Spleen (tissue), 11 donors: ENCODE data around the gene PKHD1. TPM values are rescaled to one million over a fixed set of nuclear protein-coding genes. Genes with fewer than 3 reads are reported as not detected.

Experiments used
- DNase-seq: peaks from one replicate; pipeline ENCODE4 v3.0.0-alpha.2; 2020
- H3K27ac ChIP-seq, 8 donors: fragments of 200-600 bp; sonication (generic) in 7 of 8; 1 replicate in 4 of 8; 2 replicates in 4 of 8; pipeline versions ENCODE4 v1.5.0 to v1.8.0; 2016 to 2021; ENCODE audit warnings: inconsistent platforms in 4 of 8, mild to moderate bottlenecking in 4 of 8, moderate library complexity in 1 of 8
- H3K27me3 ChIP-seq, 7 donors: fragments of 200-600 bp; sonication (generic) in 6 of 7; replicated peaks in 1 of 7; 1 replicate in 4 of 7; 2 replicates in 3 of 7; pipeline versions ENCODE4 v1.5.0 to v1.8.0; 2016 to 2021; ENCODE audit warnings: inconsistent platforms in 3 of 7, mild to moderate bottlenecking in 1 of 7
- H3K36me3 ChIP-seq, 6 donors: fragments of 200-600 bp; sonication (generic) in 5 of 6; 1 replicate in 4 of 6; 2 replicates in 2 of 6; pipeline versions ENCODE4 v1.5.0 to v1.8.0; 2016 to 2021; ENCODE audit warnings: inconsistent platforms in 2 of 6
- H3K4me1 ChIP-seq, 6 donors: fragments of 200-600 bp; sonication (generic) in 5 of 6; 1 replicate in 3 of 6; 2 replicates in 3 of 6; pipeline versions ENCODE4 v1.5.0 to v1.8.0; 2016 to 2021; ENCODE audit warnings: inconsistent platforms in 3 of 6
- H3K4me3 ChIP-seq, 8 donors: fragments of 200-600 bp; sonication (generic) in 7 of 8; 1 replicate in 4 of 8; 2 replicates in 4 of 8; pipeline versions ENCODE4 v1.5.0 to v1.8.0; 2016 to 2021; ENCODE audit warnings: inconsistent platforms in 4 of 8, mild to moderate bottlenecking in 4 of 8, moderate library complexity in 2 of 8
- H3K9me3 ChIP-seq, 8 donors: fragments of 200-600 bp; sonication (generic) in 7 of 8; 1 replicate in 4 of 8; 2 replicates in 4 of 8; pipeline versions ENCODE4 v1.5.0 to v1.8.0; 2016 to 2021; ENCODE audit warnings: inconsistent platforms in 4 of 8
- POLR2A ChIP-seq, 3 donors: fragments of 450-650 bp; IDR thresholded peaks; one replicate each; pipeline ENCODE4 v1.5.1; 2017; ENCODE audit warnings: antibody characterized with exemption in 3 of 3, mild to moderate bottlenecking in 1 of 3
- POLR2AphosphoS5 ChIP-seq, 3 donors: sonication (generic); formaldehyde crosslinking; IDR thresholded peaks; one replicate each; pipeline ENCODE4 v1.5.1; 2017; ENCODE audit warnings: antibody characterized with exemption in 3 of 3
- WGBS, 5 donors: extraction: QIAGEN DNeasy Blood & Tissue Kit in 3 of 5; methylation state at CpG; one replicate each; pipeline versions ENCODE4 v1.1.5 to v1.1.7; 2013 to 2018; 5-methylcytosine and 5-hydroxymethylcytosine counted together
- intact Hi-C: fragments of 100-400 bp; cut with DNase I; formaldehyde crosslinking; loops from one replicate; pipeline ENCODE4 v1.15.0; 2023; ENCODE audit warnings: low total_unique reads
- polyA plus RNA-seq, 3 donors: library from polyadenylated mRNA; stranded (reverse); fragments of 200-250 nt; gene quantifications; one replicate each; pipeline ENCODE4 v1.2.1, GENCODE V29; 2013
- total RNA-seq, 7 donors: library from RNA; depleted of rRNA in 3 of 7; stranded (reverse); fragments of >200 nt in 3 of 7; fragmentation: NEBNext Ultra II Directional in 4 of 7; extraction: Animal tissue kit (Norgen Biotek cat#: 25700) in 4 of 7; gene quantifications; one replicate each; pipeline versions ENCODE4 v1.1.0 to v1.2.1, GENCODE V29; 2016 to 2021
- TF ChIP-seq, protein P1 (sequence below), 11 experiments: fragments of 200-600 bp in 7 of 11; fragments of 450-650 bp in 4 of 11; sonication (generic) in 4 of 11; IDR thresholded peaks in 8 of 11; conservative IDR thresholded peaks in 3 of 11; 1 replicate in 7 of 11; 2 replicates in 4 of 11; pipeline versions ENCODE4 v1.4.0 to v1.8.0; 2016 to 2021; ENCODE audit warnings: antibody characterized with exemption in 11 of 11, inconsistent platforms in 4 of 11, mild to moderate bottlenecking in 1 of 11
- donor health status: healthy with polysubstance abuse.
- donor health status: DM: no; HTN: no; CAD: no; lungs with moderate emphysema.
- donor health status: DM: no; HTN: no; CAD: no.
- donor health status: Bipolar disorder and iron deficiency.
- donor health status: healthy.
- donor health status: DM: no; HTN: no; CAD: no.
- donor health status: DM: yes; HTN: yes; CAD: no.

The PKHD1 gene
- total and polyA plus RNA-seq, 10 donors: not detected

DNA sequence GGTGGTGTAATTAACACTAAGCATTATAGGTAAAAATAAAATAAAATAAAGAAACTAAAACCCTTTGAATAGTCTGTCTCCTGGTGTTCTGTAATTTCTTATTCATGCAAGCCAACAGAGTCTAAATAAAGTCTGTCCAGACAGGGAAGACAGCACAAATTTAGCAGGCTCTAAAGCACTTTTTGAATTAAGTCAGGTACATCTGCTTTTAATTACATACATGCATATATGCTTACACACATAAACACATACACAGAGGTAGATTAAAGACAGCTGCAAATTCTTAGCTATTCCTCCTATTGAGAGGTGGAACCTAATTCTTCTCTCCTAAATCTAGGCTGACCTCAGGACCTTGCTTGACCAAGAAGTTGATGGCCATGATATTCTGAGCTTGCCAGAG, 262.5 kb downstream of the PKHD1 start:
- no peak overlapping the region for H3K27ac ChIP-seq
- no peak overlapping the region for H3K4me3 ChIP-seq
- H3K36me3 ChIP-seq: no peaks in the 10 kb centered on the region
- H3K9me3 ChIP-seq: no peaks in the 10 kb centered on the region
- TF ChIP-seq, protein P1, sequence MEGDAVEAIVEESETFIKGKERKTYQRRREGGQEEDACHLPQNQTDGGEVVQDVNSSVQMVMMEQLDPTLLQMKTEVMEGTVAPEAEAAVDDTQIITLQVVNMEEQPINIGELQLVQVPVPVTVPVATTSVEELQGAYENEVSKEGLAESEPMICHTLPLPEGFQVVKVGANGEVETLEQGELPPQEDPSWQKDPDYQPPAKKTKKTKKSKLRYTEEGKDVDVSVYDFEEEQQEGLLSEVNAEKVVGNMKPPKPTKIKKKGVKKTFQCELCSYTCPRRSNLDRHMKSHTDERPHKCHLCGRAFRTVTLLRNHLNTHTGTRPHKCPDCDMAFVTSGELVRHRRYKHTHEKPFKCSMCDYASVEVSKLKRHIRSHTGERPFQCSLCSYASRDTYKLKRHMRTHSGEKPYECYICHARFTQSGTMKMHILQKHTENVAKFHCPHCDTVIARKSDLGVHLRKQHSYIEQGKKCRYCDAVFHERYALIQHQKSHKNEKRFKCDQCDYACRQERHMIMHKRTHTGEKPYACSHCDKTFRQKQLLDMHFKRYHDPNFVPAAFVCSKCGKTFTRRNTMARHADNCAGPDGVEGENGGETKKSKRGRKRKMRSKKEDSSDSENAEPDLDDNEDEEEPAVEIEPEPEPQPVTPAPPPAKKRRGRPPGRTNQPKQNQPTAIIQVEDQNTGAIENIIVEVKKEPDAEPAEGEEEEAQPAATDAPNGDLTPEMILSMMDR (IDR thresholded peaks at IDR 0.05 in 8 of 11, conservative IDR thresholded peaks at IDR 0.05 in 3 of 11): no peak
- TF ChIP-seq POLR2AphosphoS5 (IDR thresholded peaks at IDR 0.05): no peak
- TF ChIP-seq POLR2A (IDR thresholded peaks at IDR 0.05): no peak
- intact Hi-C loops: no loop called here
- DNase-seq: no peak
- H3K27me3 ChIP-seq: no peaks in the 10 kb centered on the region
- H3K4me1 ChIP-seq: no peaks in the 10 kb centered on the region

DNA sequence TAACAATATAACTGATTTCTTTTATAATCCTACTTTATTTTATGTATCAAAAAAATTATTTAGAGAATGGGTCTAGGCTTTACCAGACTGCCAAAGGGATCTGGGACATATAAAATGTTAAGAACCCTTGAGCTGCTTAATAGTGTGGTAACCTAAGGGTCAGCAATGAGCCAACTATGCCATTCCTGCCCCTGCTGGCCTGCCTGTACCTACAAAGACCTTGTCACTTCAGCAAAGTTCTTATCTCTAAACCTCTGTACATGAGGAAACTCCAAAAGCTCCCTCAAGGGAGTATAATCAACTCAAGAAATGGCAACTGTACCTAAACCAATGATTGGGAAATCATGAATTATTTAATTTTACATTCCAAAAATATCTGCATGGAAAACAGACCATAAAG, 266.9 kb downstream of the PKHD1 start:
- no peaks in the 10 kb centered on the region for H3K9me3 ChIP-seq
- no peaks in the 10 kb centered on the region for H3K4me1 ChIP-seq
- no peaks in the 10 kb centered on the region for H3K36me3 ChIP-seq
- no peak overlapping the region for H3K4me3 ChIP-seq
- DNase-seq: no peak
- intact Hi-C loops: no loop called here
- TF ChIP-seq, protein P1 (IDR thresholded peaks at IDR 0.05 in 8 of 11, conservative IDR thresholded peaks at IDR 0.05 in 3 of 11): no peak
- TF ChIP-seq POLR2AphosphoS5 (IDR thresholded peaks at IDR 0.05): no peak
- no peak overlapping the region for H3K27ac ChIP-seq
- H3K27me3 ChIP-seq: no peaks in the 10 kb centered on the region

DNA sequence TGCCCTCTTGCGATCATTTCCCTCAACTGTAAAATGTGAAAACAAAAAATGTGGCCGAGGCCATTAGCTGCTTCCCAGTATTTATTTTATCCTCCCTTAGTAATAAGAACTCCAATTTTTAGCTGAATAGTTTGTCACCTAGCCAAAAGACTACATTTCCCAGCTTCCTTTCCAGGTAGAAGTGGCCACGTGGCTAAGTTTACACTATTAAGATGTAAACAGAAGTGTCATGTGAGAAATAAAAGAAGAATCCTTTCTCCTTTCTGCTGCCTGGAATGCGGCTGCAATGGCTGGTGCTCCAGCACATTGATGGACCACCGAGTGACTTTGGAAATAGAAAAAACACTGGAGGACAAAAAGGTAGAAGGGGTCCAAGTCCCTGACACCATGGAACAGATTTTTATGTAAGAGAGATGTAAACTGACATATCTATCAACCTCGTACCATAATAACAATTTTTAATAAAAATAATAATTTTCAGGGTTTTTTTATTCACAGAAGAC, 268.8 kb downstream of the PKHD1 start:
- intact Hi-C loops: no loop called here
- no peaks in the 10 kb centered on the region for H3K27me3 ChIP-seq
- WGBS, 5 donors: 54 to 60% (median 56%) methylated on average over 6 of the region's 6 CpGs
- TF ChIP-seq, protein P1 (IDR thresholded peaks at IDR 0.05 in 8 of 11, conservative IDR thresholded peaks at IDR 0.05 in 3 of 11): no peak
- TF ChIP-seq POLR2A (IDR thresholded peaks at IDR 0.05) (no peak), POLR2AphosphoS5 (IDR thresholded peaks at IDR 0.05) (no peak)
- no peak for DNase-seq
- H3K27ac ChIP-seq: no peak overlapping the region
- H3K36me3 ChIP-seq: no peaks in the 10 kb centered on the region
- no peak overlapping the region for H3K4me3 ChIP-seq
- H3K4me1 ChIP-seq: no peaks in the 10 kb centered on the region
- no peaks in the 10 kb centered on the region for H3K9me3 ChIP-seq

DNA sequence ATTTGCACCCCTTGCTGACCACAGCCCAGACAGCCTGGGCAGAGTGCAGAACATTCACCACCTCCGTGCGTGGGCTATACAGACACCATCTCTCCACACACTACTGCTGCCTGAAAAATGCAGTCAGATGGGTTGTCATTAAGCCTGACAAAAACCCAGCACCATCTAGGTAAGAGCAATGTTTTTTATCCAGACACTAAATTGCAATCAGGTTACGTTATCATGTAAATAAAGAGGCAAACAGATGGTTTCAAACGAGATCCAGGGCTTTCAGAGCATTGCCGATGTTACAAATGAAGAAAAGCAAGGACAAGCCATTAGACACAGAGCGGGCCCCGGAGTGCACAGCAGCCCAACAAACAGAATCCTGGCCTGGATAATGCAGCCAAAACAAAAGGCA, 269.6 kb downstream of the PKHD1 start:
- no peaks in the 10 kb centered on the region for H3K36me3 ChIP-seq
- DNase-seq: no peak
- TF ChIP-seq, protein P1 (IDR thresholded peaks at IDR 0.05 in 8 of 11, conservative IDR thresholded peaks at IDR 0.05 in 3 of 11): no peak
- TF ChIP-seq POLR2AphosphoS5 (IDR thresholded peaks at IDR 0.05) (no peak), POLR2A (IDR thresholded peaks at IDR 0.05) (no peak)
- no peaks in the 10 kb centered on the region for H3K27me3 ChIP-seq
- intact Hi-C loops: no loop called here
- WGBS, 5 donors: 69 to 78% (median 74%) methylated on average over 7 of the region's 7 CpGs
- no peaks in the 10 kb centered on the region for H3K4me1 ChIP-seq
- no peaks in the 10 kb centered on the region for H3K9me3 ChIP-seq
- H3K27ac ChIP-seq: no peak overlapping the region
- no peak overlapping the region for H3K4me3 ChIP-seq
